Measurements from ENCODE around the gene SARM1.

Gene SARM1

GRCh38 chr17:28342313-28342712 lies 29.2 kb upstream of the SARM1 start:
- no peak for DNase-seq

DNA sequence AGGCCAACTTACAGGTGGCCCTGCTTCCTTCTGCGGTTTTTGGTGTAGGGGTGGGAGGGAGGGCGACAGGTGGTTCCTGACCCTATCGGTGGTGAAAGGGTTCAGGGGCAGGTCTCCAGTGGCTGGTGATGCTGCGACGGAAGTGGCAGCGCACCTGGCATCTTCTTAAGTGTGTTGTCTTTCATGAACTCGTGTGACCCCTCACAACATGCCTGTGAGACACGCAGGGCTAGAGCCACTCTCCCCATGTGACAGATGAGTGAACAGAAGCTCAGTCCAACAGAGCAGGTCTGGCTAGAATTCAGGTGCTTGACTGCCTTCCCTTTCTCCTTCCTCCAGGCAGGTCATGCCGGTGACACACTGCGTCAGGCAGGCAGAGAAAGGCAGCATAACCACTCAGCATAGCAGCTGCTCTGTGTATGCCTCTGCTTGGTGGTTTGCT lies 28.0 kb upstream of the SARM1 start:
- DNase-seq = no peak

DNA sequence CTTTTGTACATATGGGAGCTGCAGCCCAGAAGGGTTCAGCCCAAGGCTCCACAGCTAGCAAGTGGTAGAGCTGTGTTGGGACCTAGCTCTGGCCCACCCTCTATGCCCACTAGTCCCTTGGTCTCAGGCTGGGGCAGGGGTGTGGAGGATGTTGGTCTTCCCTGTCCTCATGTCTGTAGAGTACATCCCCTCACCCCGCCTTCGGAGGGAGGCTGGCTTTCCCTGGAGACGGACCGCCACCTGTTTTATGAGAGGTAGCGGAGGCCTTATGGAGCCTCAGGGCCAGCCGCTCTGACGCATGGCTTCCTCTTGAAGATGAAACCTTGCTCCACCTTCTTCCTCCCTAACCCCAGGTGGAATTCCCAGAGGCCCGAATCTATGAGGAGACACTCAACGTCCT lies 27.5 kb upstream of the SARM1 start:
- DNase-seq = no peak

DNA sequence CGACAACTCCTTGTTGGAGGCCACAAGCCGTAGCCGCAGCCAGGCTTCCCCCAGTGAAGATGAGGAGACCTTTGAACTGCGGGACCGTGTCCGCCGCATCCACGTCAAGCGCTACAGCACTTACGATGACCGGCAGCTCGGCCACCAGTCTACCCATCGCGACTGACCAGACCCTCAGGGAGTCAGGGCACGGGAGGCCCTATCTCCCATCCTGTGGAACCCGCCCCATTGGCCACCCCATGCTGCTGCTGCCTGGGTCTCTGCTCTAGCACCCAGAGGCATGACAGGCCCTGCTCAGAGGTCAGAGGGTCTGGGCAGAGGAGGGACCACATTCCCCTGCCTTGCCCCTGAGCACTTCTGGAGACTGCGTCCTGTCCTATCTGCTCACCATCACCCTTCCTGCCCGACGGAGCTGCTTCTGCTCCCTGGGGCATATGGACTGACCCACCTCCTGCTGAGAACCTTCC lies 27.0 kb upstream of the SARM1 start:
- DNase-seq = no peak

DNA sequence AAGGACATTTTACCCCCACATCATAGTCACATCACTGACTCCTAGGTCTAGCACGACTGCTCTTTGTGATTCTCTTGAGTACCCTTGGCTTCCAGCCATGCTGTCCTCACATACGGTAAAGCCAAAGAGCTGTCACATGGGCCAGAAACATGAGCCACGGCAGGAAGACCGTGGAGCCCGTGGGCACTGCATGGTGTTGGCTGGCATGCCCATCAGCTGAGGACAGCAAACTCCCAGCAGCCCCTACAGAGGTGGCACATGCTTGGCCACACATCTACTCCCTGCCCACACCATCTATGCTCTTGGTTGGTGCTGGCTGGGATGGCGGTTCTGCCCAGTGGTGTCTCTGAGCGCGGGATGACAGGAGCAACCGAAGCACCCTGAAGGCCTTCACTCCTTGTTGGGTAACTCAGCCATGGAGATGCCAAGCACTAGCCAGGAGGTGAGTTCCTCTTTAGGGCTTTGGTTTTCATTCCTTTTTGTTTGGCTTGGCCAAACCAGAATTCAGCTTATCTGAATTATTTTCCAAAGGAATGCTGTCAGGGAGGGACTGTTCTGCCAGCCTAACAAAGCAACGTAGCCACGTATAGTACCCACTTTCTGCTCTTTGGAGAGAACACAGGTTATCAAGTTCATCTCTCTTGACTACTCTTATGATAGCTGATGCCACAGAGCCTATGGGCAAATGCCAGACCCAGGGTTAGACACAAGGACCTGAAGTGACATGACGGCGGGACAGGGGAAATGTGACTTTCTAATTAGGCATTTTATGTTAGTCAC lies 25.9 kb upstream of the SARM1 start:
- no peak for DNase-seq

- no peak for DNase-seq
Observed at GRCh38 chr17:28346199-28346580, 25.3 kb upstream of the SARM1 start.

DNA sequence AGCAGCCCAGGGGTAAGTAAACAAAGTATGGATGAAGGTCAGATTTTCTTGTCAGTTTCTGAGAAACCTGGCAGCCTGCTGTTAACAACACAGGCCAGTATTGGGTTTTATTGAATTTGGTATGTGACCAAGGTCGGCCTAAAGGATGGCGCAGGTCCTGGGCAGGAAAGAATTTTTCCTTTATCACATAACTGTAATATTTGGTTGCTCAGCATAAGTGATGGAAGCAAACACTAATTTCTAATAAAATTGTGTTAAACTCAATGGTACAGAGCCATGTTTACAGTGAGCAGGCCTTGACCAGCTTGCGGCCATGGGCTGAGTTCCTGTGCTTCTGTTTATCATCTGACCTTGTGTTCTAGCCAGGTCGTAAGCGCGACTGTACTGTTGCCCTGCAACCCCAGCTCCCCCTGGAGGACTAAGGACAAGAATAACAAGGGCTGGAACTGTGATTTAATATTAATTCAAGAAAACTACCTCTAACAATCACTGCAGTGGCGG lies 24.7 kb upstream of the SARM1 start:
- no peak for DNase-seq

DNA sequence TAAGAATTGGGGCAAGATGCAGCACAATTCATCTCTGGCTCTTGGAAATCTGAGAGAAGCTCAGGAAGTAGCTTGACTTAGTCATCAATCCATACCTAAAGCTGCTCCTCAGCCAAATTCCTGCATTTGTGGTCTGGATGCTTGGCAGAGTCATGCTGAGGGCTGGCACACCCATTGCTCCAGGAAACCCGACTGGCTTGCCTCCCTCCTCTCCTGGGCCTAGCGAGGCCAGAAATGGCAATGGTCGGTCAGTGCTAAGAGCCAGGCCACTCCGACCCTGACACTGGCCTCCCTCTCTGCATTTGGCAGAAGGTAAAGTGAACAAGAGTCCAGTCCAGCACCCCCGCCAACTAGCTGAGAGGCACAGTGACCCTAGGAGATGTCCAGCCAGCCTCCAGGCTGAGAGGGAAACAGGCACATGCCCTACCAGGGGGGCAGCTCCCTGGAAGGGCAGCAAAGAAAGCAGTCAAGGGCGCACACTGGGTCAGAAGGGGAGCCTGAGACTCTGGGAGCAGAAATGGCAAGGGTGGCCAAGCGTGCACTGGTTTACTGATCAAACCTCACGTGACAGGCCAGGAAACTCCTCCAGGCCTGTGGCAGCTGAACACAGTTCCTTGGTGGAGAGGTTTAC lies 24.1 kb upstream of the SARM1 start:
- no peak for DNase-seq

- no peak for DNase-seq
Observed at GRCh38 chr17:28348979-28349378, 22.5 kb upstream of the SARM1 start.

DNA sequence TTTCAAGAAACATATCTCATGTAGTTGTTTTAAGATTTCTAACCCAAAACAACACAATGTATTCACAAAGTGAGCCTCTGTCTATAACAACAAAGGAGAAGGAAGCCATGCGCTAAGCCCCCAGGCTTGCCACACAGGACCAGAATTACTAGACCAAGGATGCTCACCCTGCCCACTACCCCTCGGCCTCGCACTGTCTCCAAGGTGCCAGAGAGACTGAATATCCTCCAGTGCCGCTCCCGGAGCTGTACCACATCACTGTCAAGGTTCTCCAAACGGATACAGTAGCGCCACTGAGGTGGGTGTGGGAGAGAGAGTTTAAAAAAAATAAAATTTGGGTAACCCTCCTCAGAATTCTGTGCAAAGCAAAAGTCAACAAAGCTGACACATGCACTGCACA lies 21.2 kb upstream of the SARM1 start:
- no peak for DNase-seq

DNA sequence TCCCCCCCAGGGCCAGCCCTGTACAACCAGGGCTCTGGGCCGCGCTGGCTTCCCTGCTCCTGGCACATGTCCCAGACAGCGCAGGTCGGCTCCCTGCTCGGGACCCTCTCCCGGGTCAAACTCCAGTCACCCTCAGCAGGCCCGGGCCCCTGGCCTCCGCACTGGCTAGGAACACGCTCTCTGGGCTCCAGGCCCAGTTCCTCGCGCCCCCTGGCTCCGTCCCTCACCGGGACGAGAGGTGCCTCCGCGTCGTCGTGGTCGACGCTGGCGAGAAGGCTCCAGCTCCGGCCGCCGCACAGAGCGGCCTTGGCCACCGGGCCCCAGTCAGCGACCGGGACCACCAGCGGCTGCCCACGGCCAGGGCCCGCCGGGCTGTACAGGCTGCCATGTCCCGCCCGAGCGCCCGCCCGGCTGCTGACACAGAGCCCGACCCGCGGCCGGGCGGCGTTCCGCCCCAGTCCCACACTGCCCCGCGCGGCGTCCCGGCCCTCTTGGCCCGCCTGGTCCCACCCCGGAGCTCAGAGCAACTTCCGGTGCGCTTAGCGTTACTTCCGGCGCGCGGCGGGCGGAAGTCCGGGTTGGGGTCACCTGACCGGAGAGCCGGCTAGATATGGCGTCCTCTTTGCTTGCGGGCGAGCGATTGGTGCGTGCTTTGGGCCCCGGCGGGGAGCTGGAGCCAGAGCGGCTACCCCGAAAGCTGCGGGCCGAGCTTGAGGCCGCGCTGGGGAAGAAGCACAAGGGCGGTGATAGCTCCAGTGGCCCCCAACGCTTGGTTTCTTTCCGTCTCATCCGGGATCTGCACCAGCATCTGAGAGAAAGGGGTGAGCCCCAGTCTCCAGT lies 14.2 kb upstream of the SARM1 start, which contains the start of gene POLDIP2:
TSS of gene POLDIP2 (minus strand) at position 467 of the 840 bp plus-strand sequence. CDS start at position 388, 79 bp downstream.
- peak; percentile 97 for DNase-seq

- DNase-seq = no peak
Observed at GRCh38 chr17:28357901-28358197, 13.6 kb upstream of the SARM1 start.

GRCh38 chr17:28363186-28363585 lies 8.3 kb upstream of the SARM1 start:
- no peak for DNase-seq

DNA sequence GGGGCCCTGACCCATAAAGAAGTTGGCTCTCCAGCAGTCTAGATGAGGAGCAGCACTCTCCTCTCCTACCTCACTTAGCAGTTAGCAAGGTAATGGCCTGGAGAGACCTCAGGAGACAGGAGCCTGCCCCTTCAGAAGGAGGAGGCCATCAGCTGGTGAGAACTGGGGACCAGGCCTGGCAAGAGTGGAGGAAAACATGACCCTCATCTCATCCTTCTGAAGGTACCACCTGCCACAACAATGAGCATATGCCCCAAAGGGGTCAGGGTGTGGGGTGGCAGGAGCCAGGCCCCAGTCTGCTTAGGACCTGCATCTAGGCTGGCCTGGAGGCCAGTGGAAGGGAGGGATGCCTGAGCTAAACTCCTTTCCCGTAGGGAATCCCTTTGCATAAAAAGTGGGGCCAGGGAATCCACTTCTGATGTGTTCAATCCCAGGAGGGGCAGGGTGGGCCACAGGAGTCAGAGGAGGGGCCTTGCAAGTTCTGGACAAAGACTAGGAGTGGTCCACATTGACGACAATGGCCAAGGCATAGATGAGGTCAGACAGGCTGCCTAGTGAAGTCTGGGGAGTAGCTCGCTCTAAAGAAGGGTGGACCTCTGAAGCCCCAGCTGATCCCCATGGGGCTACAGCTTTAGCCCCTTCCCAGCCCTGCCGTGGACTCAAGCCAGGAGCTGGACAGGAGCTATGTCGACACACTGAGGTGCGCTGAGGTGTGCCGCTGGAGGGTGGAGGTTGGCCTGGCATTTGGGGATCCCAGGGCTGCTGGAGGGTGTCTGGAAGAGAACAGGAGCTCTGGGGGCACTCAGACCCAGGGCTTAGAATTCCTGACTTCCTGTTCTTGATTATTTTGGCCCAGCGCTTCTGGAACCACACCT lies 7.5 kb upstream of the SARM1 start:
- DNase-seq = no peak

- DNase-seq = no peak
Observed at GRCh38 chr17:28364665-28365363, 6.7 kb upstream of the SARM1 start, which contains the start of gene SEBOX. Gene SEBOX, minus strand, starts transcription at chr17:28365199. Its CDS starts 48 bp downstream, at chr17:28365151.

GRCh38 chr17:28365487-28365886 lies 6.0 kb upstream of the SARM1 start:
- DNase-seq = no peak

- DNase-seq = no peak
Observed at GRCh38 chr17:28366605-28367004, 4.9 kb upstream of the SARM1 start.

GRCh38 chr17:28367641-28368305 lies 3.7 kb upstream of the SARM1 start:
- no peak for DNase-seq

- no peak for DNase-seq
Observed at GRCh38 chr17:28368306-28368831, 3.1 kb upstream of the SARM1 start.

DNA sequence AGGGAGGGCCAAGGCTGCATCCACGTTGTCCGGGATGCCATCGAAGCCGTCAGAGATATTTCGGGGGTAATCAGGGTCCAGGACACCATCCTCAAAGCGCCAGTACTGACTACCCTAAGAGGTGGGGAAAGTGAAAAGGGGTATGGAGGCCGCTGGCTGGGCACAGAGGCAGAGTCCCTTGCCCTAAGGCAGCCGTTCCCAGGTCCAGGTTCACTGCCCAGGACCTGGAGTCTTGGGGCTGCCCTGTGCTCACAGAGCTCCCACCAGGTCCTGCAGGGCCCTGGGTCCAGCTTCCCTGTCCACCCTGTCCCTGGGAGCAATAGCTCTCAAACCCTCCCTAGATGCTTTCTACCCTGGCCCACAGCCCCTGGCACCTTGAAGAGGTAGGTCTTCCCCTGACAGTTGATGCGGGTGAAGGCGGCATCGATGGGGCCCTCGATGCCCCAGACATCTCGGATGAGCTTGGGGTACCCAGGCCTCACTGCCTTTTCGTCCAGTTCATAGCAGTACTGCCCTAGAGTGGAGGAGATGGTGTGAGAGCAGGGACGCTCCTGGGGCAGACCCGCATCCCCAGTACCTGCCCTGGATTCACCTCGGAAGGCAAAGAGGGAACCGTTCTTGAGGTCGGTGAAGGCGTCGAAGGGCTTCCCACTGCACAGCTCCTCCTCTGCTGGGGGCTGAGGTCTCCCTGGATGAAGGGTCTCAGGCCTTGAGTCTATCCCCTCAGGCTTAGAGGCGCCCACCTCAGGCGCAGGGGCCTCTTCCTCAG lies 2.4 kb upstream of the SARM1 start:
- DNase-seq = no peak
